HG02973 (cell line): ENCODE results near the gene DCDC2C.

Source experiments
- ATAC-seq: cut with Tn5 transposase; IDR thresholded peaks from one replicate; pipeline ENCODE4 v1.9.1; 2021; ENCODE audit warnings: moderate library complexity; ENCODE audit not compliant: unreplicated experiment

The DCDC2C gene

GRCh38 chr2:3876221-3876620 is 172.8 kb downstream of the DCDC2C start:
- no peak for ATAC-seq

GRCh38 chr2:3876685-3877084 is 173.3 kb downstream of the DCDC2C start:
- no peak for ATAC-seq

GRCh38 chr2:3885629-3886628 is 182.6 kb downstream of the DCDC2C start:
- ATAC-seq = no peak

DNA sequence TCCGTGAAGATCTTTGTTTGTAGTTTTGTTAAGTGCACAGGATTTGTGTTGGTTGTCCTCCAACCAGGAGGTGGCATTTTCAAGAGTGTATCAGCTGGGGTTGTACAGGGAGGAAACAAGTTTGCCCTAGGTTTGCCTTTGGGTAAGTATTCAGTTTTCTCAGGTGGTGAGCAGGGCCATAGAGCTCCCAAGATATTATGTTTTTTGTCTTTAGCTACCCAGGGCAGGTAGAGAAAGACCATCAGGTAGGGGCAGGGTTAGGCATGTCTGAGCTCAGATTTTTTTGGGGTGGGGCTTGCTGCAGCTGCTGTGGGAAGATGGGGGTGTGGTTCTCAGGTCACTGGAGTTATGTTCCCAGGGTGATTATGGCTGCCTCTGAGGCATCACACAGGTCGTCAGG is 191.6 kb downstream of the DCDC2C start:
- ATAC-seq = no peak
